ENCODE data around the gene PTPN14.
A peak's percentile ranks its signal among the peaks of the same experiment; 100 is the strongest.

DNA sequence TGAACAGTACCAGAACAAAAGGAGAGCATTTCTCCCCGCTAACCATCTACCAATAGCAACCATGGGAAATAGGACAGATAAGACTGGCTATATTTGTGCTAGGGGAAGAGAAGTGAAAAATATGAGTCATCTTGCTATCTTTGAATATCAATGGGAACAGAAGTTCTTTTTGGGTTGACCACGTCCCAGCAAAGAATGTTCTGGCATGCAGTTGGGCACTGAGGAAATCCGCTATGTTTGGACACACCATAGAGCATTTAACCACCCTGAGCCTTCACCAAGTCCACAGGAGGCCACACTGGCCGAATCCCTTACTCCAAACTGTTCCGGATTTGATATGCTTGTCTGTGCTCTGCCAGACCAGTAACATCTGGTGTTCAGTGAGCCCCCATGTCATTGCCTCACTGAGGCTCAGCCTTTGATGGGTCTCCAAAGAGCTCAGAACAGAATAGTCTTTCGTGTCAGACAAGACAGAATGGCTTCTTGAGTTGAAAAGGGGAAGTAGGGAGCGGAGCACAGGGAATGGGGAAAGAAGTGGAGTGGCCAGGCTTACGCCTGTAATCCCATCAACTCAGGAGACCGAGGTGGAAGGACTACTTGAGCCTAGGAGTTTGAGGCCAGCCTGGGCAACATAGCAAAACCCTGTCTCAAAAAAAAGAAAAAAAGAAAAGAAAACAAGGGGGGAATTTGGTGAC, 189.1 kb downstream of the PTPN14 start:
- TF ChIP-seq, protein P1, sequence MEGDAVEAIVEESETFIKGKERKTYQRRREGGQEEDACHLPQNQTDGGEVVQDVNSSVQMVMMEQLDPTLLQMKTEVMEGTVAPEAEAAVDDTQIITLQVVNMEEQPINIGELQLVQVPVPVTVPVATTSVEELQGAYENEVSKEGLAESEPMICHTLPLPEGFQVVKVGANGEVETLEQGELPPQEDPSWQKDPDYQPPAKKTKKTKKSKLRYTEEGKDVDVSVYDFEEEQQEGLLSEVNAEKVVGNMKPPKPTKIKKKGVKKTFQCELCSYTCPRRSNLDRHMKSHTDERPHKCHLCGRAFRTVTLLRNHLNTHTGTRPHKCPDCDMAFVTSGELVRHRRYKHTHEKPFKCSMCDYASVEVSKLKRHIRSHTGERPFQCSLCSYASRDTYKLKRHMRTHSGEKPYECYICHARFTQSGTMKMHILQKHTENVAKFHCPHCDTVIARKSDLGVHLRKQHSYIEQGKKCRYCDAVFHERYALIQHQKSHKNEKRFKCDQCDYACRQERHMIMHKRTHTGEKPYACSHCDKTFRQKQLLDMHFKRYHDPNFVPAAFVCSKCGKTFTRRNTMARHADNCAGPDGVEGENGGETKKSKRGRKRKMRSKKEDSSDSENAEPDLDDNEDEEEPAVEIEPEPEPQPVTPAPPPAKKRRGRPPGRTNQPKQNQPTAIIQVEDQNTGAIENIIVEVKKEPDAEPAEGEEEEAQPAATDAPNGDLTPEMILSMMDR (IDR thresholded peaks at IDR 0.05 in 4 of 5, conservative IDR thresholded peaks at IDR 0.05 in 1 of 5), result no peak
- peak; percentile 24 to 40 for TF ChIP-seq POLR2A (IDR thresholded peaks at IDR 0.05)
